HUES64 (cell line): ENCODE data around the gene TTPAL.

ENCODE experiments used
- H3K27ac ChIP-seq: 2 replicates; pipeline ENCODE4 v1.7.0; 2013; ENCODE audit warnings: low read depth, low read length, inconsistent platforms
- H3K27me3 ChIP-seq: 2 replicates; pipeline ENCODE4 v1.6.1; 2013; ENCODE audit warnings: mild to moderate bottlenecking, low read length; ENCODE audit not compliant: insufficient read depth
- H3K36me3 ChIP-seq: 2 replicates; pipeline ENCODE4 v1.6.1; 2013; ENCODE audit warnings: mild to moderate bottlenecking, low read length; ENCODE audit not compliant: insufficient read depth
- H3K4me1 ChIP-seq: 2 replicates; pipeline ENCODE4 v1.6.1; 2013; ENCODE audit warnings: mild to moderate bottlenecking, low read length, moderate library complexity; ENCODE audit not compliant: insufficient read depth
- H3K4me3 ChIP-seq: 2 replicates; pipeline ENCODE4 v1.5.1; 2013; ENCODE audit warnings: mild to moderate bottlenecking, low read length, moderate library complexity
- H3K9ac ChIP-seq: 2 replicates; pipeline ENCODE4 v1.6.1; 2013; ENCODE audit warnings: mild to moderate bottlenecking, low read depth, low read length
- H3K9me3 ChIP-seq: 2 replicates; pipeline ENCODE4 v1.6.1; 2013; ENCODE audit warnings: low read depth, low read length; ENCODE audit not compliant: insufficient read depth
- WGBS: fragments of 150-250, 120-280 bp; methylation state at CpG from one replicate; pipeline ENCODE4 v1.1.7; 2013; ENCODE audit warnings: missing lambda C conversion rate; 5-methylcytosine and 5-hydroxymethylcytosine counted together

The TTPAL gene

GRCh38 chr20:44543358-44543757 lies 67.7 kb downstream of the TTPAL start:
- 94% methylated on average over 3 of the region's 3 CpGs for WGBS

More at GRCh38 chr20:44543358-44543757, 67.7 kb downstream of the TTPAL start:
- Histone ChIP-seq H3K4me1 (0 out of 2 replicates have a peak, but pooled peaks cover 10% of the 10 kb centered on the region), H3K9me3 (no peaks in the 10 kb centered on the region), H3K9ac (no peak overlapping the region), H3K27me3 (no peaks in the 10 kb centered on the region), H3K36me3 (no peaks in the 10 kb centered on the region), H3K4me3 (no peak overlapping the region), H3K27ac (no peak overlapping the region)
